HG02884 (cell line): ENCODE measurements around the gene ABCG2.

Experiments
- ATAC-seq: cut with Tn5 transposase; IDR thresholded peaks from one replicate; pipeline ENCODE4 v1.9.1; 2021; ENCODE audit warnings: mild to moderate bottlenecking, moderate library complexity; ENCODE audit not compliant: unreplicated experiment

ABCG2 gene

GRCh38 chr4:88077911-88078524 is 80.4 kb downstream of the ABCG2 start:
- ATAC-seq, result no peak

DNA sequence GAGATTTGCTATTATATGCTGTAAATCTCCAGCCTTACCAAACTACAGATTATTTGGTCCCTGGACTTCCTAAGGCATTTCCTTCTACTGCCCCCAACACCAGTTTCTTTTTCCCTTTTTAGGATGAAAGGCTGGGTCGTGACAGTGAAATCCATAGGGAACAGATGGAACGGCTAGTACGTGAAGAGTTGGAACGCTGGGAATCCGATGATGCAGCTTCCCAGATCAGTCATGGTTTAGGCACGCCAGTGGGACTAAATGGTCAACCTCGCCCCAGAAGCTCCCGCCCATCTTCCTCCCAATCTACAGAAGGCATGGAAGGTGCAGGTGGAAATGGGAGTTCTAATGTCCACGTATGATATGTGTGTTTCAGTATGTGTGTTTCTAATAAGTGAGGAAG is 83.1 kb downstream of the ABCG2 start:
- no peak for ATAC-seq

DNA sequence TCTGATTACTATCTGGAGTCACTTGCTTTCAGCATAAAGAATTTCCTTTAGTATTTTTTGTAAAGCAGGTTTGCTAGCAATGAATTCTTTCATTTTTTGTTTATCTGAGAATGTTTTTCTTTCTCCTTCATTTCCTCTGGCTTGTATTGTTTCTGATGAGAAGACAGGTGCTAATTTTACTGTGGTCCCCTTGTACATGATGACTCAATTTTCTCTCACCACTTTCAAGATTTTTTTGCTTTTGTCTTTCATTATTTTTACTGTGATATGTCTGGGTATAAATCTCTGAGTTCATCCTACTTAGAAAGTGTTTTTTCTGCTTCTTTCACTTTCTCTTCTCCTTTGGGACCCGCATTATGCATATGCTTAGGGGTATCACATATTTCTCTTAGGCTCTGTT is 88.4 kb downstream of the ABCG2 start:
- ATAC-seq, result no peak

DNA sequence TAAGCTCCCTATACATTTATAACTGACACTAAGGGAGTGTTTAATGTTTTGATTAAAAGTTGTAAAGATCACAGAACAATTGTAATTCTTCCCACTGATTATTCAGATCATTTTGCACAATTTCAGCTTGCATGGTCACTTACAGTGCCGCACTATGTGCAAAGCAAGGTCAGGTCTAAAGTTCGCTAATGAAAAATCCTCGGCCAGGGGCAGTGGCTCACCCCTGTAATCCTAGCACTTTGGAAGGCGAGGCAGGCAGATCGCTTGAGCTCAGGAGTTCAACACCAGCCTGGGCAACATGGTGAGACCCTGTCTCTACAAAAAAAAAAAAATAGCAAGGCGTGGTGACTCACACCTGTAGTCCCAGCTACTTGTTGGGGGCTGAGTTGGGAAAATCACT is 94.0 kb downstream of the ABCG2 start:
- no peak for ATAC-seq

- no peak for ATAC-seq
These were observed 94.7 kb downstream of the ABCG2 start for GRCh38 chr4:88063634-88064296.

DNA sequence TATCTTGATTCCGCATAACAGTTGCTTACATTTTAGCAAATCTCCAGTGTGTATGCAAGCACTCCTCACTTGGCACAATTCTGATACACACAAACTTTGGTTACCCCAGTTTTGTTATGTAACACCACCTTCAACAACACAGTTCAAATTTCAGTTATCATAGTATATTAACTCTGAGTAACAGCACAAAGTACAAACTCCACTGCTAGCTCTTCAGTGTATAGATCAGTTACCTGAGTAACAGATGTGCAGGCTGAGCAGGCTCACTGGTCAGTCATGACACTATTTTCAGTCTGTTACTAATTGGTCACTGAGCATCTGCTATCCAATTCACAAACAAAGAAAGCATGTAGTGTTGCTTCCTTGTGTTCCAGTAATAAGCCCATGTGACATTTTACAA is 95.6 kb downstream of the ABCG2 start:
- no peak for ATAC-seq

GRCh38 chr4:88062311-88062710 is 96.1 kb downstream of the ABCG2 start:
- ATAC-seq, result no peak

DNA sequence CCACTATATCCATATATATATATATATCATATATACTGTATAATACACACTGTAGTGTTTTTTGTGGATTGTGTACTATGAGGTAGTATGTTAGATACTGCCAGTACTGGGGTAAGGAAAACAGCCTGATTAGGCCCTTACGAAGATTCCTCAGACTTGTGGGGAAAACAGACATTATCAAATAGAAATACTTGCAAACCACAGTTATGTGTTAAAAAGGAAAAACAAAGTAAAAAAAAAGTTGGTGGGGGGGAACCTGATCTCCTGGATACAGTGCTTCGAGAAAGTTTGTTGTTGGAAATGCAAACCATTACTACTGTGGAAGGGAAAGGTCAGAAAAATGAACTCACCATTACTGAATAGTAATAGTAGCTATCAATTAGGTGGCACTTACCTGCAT is 98.0 kb downstream of the ABCG2 start:
- no peak for ATAC-seq

- ATAC-seq, result no peak
These were observed 98.7 kb downstream of the ABCG2 start for GRCh38 chr4:88059766-88060165.

GRCh38 chr4:88058295-88058694 is 100.1 kb downstream of the ABCG2 start:
- no peak for ATAC-seq

DNA sequence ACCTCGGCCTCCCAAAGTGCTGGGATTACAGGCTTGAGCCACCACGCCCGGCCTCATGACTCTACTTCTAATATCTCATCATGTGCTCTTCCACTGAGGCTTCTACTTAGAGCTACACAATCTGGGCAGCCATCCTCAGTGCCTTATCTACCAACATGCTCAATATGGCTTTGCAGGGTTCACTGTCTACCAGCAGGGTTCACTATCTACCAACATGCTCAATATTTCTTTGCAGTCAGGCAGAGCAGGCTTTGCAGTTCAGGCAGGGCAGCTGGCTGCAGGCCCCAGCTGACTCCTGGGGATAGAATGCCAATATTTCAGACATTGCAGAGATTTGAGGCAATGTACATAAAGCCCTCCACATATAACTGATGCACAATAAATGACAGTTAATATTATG is 103.5 kb downstream of the ABCG2 start:
- peak; percentile 59 for ATAC-seq

DNA sequence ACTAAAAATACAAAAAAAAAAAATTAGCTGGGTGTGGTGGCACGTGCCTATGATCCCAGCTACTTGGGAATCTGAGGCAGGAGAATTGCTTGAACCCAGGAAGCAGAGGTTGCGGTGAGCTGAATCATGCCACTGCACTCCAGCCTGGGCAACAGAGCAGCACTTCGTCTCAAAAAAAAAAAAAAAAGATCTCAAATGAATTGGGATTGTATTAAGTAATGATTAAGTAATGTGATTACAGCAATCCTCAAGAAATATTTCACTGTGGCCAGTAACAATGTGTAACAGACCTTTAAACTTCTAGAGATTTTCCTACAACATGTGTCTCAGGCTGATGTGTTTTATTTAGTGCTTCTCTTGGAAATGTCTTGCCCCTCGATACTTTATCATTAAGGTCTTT is 104.2 kb downstream of the ABCG2 start:
- ATAC-seq, result no peak

DNA sequence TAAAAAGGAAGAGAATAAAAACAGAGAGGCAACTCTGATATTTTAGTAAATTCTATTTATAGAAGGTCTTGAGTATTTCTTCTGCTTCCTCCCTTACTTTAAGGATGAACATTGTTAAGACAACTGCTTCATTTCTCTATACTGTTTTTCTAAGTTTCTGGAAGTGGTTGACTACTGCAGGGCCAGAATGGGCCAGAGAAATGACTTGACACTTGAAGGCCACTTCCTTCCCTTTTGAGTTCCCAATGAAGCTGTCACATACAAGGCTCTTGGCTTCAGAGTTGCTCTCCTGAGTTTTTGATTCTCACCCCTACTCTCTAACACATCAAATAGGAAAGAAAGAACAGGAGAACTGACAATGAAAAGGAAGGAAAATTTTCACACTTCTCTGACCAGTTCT is 113.4 kb downstream of the ABCG2 start:
- ATAC-seq, result no peak

DNA sequence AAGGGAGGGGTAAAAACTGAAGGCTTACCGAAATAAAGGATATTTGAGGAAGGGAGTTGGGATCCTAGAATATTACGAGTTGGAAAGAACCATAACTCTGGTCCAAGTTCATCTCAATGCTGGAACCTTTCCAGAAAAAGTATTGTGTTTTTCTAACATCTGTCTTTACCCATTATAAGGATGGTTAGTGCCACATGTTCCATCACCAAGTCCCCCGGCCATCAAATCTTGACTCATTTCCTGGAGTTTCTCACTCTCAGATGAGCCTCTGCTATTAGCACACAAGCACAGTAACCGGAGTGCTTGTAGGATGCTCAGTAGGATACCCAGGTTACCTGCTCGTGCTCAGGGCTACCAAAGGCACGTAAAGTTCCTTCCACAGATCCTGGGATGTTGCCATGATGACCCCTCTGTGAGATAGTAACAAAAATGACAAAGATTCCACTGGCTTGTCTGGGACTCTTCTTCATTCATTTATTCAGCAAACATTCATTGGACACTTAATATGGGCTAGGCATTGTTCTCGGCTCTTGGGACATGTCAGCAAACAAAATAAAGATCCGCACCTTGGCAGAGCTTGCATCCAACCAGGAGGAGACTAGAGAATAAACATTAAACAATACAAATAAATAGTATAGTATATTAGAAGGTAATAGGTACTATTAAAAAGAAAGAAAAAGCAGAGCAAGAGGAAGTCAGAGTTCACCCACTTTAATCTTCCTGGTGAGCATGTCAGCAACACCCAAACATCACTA is 114.7 kb downstream of the ABCG2 start:
- ATAC-seq, result no peak

DNA sequence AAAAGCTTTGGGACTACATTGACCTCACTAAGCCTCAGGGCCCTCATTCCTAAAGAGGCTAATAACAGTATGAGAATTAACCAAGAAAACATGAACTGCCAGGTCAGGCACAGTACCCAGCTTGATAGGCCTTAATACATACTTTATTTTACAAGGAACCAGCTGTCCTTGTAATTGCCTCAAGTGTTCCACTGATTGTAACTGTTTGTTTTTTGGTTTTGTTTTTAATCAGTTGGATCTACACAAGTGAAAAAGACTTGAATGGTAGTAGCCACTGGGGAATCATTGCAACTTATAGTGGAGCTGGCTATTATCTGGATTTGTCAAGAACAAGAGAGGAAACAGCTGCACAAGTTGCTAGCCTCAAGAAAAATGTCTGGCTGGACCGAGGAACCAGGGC is 115.4 kb downstream of the ABCG2 start:
- no peak for ATAC-seq

DNA sequence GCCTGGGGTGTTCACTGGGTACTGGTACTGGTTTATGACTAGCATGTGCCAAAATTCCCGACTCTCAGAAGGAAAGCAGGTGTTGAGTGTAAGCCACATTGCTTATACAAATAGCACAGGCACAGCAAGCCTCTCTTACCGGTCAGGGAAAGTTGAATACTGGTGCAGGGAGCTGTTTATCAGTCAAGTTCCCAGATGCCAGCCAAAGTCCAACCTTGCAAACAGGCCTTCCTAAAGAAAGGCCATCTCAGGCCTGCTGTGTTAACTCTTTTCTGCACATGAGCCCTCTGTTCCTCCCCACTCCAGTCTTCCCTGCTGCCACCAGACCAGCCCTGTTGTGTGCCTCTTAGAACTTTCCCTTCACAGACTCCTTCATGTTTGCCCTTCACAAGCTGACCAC is 116.8 kb downstream of the ABCG2 start:
- ATAC-seq, result no peak

DNA sequence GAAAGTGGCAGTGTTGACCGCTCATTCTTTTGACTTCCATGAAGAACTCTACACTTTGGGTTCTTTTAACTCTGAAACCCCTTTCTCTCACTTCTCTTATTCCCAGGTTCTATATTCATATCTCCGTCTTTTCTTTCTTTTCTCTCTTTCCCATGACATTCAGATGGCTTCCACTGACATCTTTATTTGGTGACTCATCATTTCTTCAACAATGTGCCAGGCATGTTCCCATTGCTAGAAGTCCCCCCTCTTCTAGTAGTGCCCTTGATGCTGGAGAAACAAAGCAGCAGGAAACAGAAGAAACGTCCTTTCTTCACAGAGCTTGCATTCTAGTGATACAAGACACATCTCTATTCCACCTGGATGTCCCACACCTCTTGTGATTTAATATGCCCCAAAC is 117.7 kb downstream of the ABCG2 start:
- ATAC-seq, result no peak
